NCI-H2196 (cell line): ENCODE measurements around the gene ALDH1A3.
"Not testable (repeated sequence)": the region's sequence is repeated elsewhere in the genome, so short reads cannot be mapped to it uniquely, and the experiment has no call there.

ENCODE experiments used
- DNase-seq: peaks from one replicate; lab custom pipeline; 2025; ENCODE audit not compliant: unreplicated experiment; lab: John Stamatoyannopoulos, UW

The ALDH1A3 gene

GRCh38 chr15:100879464-100880138 lies at the start of gene ALDH1A3:
Gene ALDH1A3, plus strand, starts transcription at chr15:100879831. Its CDS starts 77 bp downstream, at chr15:100879908.
- DNase-seq, result no peak

- DNase-seq, result no peak
Observed at GRCh38 chr15:100831467-100831866, 48.2 kb upstream of the ALDH1A3 start.

GRCh38 chr15:100832149-100832942 lies 47.3 kb upstream of the ALDH1A3 start:
- DNase-seq, result no peak

GRCh38 chr15:100833417-100834389 lies 45.9 kb upstream of the ALDH1A3 start:
- DNase-seq, result no peak

- no peak for DNase-seq
Observed at GRCh38 chr15:100834731-100835130, 44.9 kb upstream of the ALDH1A3 start.

GRCh38 chr15:100835636-100836035 lies 44.0 kb upstream of the ALDH1A3 start:
- no peak for DNase-seq

- no peak for DNase-seq
Observed at GRCh38 chr15:100836501-100836900, 43.1 kb upstream of the ALDH1A3 start.

GRCh38 chr15:100841426-100841825 lies 38.2 kb upstream of the ALDH1A3 start:
- DNase-seq, result no peak

GRCh38 chr15:100842756-100843730 lies 36.6 kb upstream of the ALDH1A3 start:
- DNase-seq, result no peak

- DNase-seq, result no peak
Observed at GRCh38 chr15:100844167-100844566, 35.5 kb upstream of the ALDH1A3 start.

GRCh38 chr15:100844778-100845177 lies 34.9 kb upstream of the ALDH1A3 start:
- DNase-seq, result no peak

- DNase-seq, result no peak
Observed at GRCh38 chr15:100847194-100847593, 32.4 kb upstream of the ALDH1A3 start.

- no peak for DNase-seq
Observed at GRCh38 chr15:100849021-100849854, 30.4 kb upstream of the ALDH1A3 start.

- DNase-seq, result no peak
Observed at GRCh38 chr15:100849855-100850218, 29.8 kb upstream of the ALDH1A3 start.

GRCh38 chr15:100851428-100852015 lies 28.1 kb upstream of the ALDH1A3 start:
- not testable (repeated sequence) for DNase-seq

- no peak for DNase-seq
Observed at GRCh38 chr15:100852630-100853029, 27.0 kb upstream of the ALDH1A3 start.

GRCh38 chr15:100853676-100854440 lies 25.8 kb upstream of the ALDH1A3 start:
- no peak for DNase-seq

- DNase-seq, result no peak
Observed at GRCh38 chr15:100856867-100857266, 22.8 kb upstream of the ALDH1A3 start.
